Cardiac fibroblast (primary cell): ENCODE results near the gene ZCCHC9.
"Not testable (repeated sequence)": the region's sequence is repeated elsewhere in the genome, so short reads cannot be mapped to it uniquely, and the experiment has no call there.

Experiments used
- DNase-seq, 2 donors: peaks; one replicate each; pipeline versions ENCODE4 v3.0.0 to v3.0.0-alpha.2; 2010; ENCODE audit warnings: low read depth in 2 of 2
- H3K4me3 ChIP-seq, 2 donors: replicated peaks in 1 of 2; 1 replicate in 1 of 2; 2 replicates in 1 of 2; pipeline ENCODE4 v1.5.1; 2011; ENCODE audit warnings: low read depth in 2 of 2, low read length in 2 of 2, mild to moderate bottlenecking in 2 of 2, moderate library complexity in 1 of 2
- CTCF ChIP-seq: IDR thresholded peaks from one replicate; pipeline ENCODE4 v1.5.1; 2011; ENCODE audit warnings: low read depth, mild to moderate bottlenecking, low read length, inconsistent platforms

ZCCHC9 gene

GRCh38 chr5:81290146-81290545 is 11.2 kb upstream of the ZCCHC9 start:
- TF ChIP-seq CTCF, result no peak
- DNase-seq, result no peak
- no peak overlapping the region for H3K4me3 ChIP-seq

GRCh38 chr5:81292130-81292529 is 9.3 kb upstream of the ZCCHC9 start:
- no peak for DNase-seq
- no peak overlapping the region for H3K4me3 ChIP-seq
- no peak for TF ChIP-seq CTCF

GRCh38 chr5:81294021-81294420 is 7.4 kb upstream of the ZCCHC9 start:
- not testable (repeated sequence) for DNase-seq, H3K4me3 ChIP-seq

- no peak overlapping the region for H3K4me3 ChIP-seq
- DNase-seq, result no peak
- TF ChIP-seq CTCF, result no peak
Observed at GRCh38 chr5:81297531-81297930, 3.9 kb upstream of the ZCCHC9 start.

- TF ChIP-seq CTCF, result no peak
- H3K4me3 ChIP-seq, result peak overlapping the region; percentile 93 to 94
- DNase-seq, result no peak
Observed at GRCh38 chr5:81300921-81301270, 491 bp upstream of the ZCCHC9 start.

- peak in 1 of 2 donors; percentile 11 for DNase-seq
- H3K4me3 ChIP-seq, result peak overlapping the region; percentile 93 to 94
- TF ChIP-seq CTCF, result no peak
Observed at GRCh38 chr5:81302596-81302995, 1.2 kb downstream of the ZCCHC9 start.

- TF ChIP-seq CTCF, result no peak
- peak; percentile 25 to 86 for DNase-seq
- no peak overlapping the region for H3K4me3 ChIP-seq
Observed at GRCh38 chr5:81303563-81303962, 2.2 kb downstream of the ZCCHC9 start.
